Stimulated activated naive CD8-positive, alpha-beta T cell treated with anti-CD3 and anti-CD28 coated beads, Interleukin-15, amount 100 ng/mL, for 72 hours (primary cell): ENCODE results near the gene SLC12A7.
"Not testable (repeated sequence)": the region's sequence is repeated elsewhere in the genome, so short reads cannot be mapped to it uniquely, and the experiment has no call there.

Experiments
- ATAC-seq: fragments of 150-1000 bp; cut with Tn5 transposase; 2 replicates; pipeline ENCODE4 v1.10.0; 2021; ENCODE audit warnings: mild to moderate bottlenecking, moderate library complexity
- DNase-seq, 2 donors: peaks; one replicate each; pipeline ENCODE4 v3.0.0; 2021 to 2022
- H3K27ac Mint-ChIP-seq, 2 donors: one replicate each; pipeline ENCODE4 v1.8.0; 2022; ENCODE audit warnings: mild to moderate bottlenecking in 2 of 2, mixed read lengths in 2 of 2, moderate library complexity in 2 of 2
- H3K27me3 Mint-ChIP-seq: one replicate; pipeline ENCODE4 v1.8.0; 2022; ENCODE audit warnings: mixed read lengths
- H3K4me1 Mint-ChIP-seq: one replicate; pipeline ENCODE4 v1.8.0; 2022; ENCODE audit warnings: mild to moderate bottlenecking, mixed read lengths
- H3K4me3 Mint-ChIP-seq, 2 donors: one replicate each; pipeline ENCODE4 v1.8.0; 2022; ENCODE audit warnings: mild to moderate bottlenecking in 2 of 2, mixed read lengths in 2 of 2, moderate library complexity in 1 of 2
- H3K9me3 Mint-ChIP-seq, 2 donors: one replicate each; pipeline ENCODE4 v1.8.0; 2022; ENCODE audit warnings: mixed read lengths in 2 of 2

The SLC12A7 gene

DNA sequence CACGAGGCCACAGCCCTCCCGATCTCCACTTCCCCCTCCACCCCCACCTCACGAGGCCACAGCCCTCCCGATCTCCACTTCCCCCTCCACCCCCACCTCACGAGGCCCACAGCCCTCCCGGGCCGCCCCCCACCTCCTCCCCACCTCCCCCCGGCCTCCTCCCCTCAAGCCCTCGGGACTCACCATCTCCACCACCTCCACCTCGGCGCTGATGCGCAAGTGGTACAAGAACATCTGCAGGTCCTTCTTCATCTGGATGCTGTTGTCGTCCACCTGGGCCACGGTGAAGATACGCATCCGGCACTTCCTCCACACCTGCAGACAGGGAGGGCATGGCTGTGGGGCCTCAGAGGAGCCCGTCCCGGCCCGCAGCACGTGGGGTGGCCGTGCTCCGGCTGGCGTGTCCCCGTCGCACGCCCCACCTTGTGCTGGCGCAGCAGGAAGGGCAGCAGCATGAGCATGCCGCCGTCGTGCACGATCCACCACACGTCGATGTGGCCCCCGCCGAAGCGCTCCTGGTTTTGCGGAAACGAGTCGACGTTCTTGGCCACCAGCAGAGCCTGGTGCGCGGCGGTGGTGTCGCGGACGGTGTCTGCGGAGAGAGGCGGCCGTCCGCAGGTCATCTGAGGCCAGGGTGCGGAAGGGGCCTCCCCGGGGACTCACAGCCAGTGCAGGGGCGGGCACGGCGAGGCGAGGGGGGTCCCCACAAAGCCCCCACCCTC is 48.0 kb downstream of the SLC12A7 start:
- no peaks in the 10 kb centered on the region for H3K4me1 Mint-ChIP-seq
- no peak overlapping the region for H3K4me3 Mint-ChIP-seq
- H3K27me3 Mint-ChIP-seq: no peaks in the 10 kb centered on the region
- no peak overlapping the region for H3K27ac Mint-ChIP-seq
- peak; percentile 24 for ATAC-seq
- DNase-seq: no peak
- H3K9me3 Mint-ChIP-seq: no peaks in the 10 kb centered on the region

DNA sequence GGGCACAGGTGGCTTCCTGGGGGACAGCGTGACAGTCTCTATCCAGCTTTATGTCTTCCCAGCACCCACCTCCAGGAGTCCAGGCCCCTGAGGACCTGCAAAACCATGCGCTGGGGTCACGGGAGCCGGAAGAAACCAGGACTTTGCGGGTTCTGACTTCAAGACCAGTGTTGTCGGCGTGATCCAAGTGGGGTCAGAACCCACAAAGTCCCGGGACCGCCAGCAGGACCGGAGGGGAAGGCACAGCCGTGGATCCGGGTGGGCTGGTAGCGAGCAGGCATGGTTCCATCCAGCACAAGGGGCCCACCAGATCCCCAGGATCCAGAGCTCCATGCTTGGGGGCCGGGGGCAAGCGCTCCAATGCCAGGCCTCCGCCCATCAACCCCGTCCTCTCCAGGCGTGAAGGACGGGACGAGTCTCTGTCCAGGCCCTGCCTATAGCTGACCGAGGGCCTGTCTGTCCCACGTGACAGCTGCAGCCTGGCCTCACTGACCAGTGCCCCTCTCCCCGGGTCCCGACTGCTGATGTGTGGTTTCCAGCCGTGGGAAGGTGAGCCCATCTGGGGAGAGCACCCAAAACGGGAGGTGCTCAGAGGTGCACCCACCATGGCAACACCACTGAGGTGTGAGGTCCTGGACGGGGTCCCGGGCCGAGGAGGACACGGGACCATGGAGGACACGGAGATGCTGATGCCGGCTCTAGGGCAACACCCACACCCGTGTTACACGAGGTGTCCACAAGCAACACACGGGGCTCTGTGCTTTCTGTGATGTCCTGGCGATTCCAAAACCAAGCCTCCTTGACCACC is 48.9 kb downstream of the SLC12A7 start:
- no peak overlapping the region for H3K4me3 Mint-ChIP-seq
- no peaks in the 10 kb centered on the region for H3K9me3 Mint-ChIP-seq
- H3K4me1 Mint-ChIP-seq: no peaks in the 10 kb centered on the region
- H3K27ac Mint-ChIP-seq: no peak overlapping the region
- H3K27me3 Mint-ChIP-seq: no peaks in the 10 kb centered on the region
- DNase-seq (no peak), ATAC-seq (no peak)

DNA sequence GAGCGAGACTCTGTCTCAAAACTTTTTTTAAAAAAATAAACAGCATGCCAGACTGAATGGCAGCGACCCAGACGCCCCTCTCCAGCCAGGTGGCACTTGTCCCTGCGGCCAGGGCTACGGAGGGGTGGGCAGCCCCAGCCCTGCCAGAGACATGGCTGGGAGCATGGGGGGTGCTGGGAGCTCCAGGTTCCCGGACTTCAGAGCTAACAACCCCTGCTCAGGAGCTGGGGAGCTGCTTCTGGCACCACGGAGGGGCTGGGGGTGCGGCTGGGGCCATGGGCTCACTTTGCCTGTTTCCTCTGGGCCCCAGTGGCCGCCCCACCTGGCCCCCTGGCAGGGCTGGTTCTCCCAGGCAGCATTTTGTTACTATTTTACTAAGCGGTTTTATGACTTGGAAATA is 49.9 kb downstream of the SLC12A7 start:
- Mint-ChIP-seq H3K9me3 (no peaks in the 10 kb centered on the region), H3K27ac (no peak overlapping the region), H3K4me3 (no peak overlapping the region), H3K27me3 (no peaks in the 10 kb centered on the region), H3K4me1 (no peaks in the 10 kb centered on the region)
- no peak for DNase-seq
- no peak for ATAC-seq

DNA sequence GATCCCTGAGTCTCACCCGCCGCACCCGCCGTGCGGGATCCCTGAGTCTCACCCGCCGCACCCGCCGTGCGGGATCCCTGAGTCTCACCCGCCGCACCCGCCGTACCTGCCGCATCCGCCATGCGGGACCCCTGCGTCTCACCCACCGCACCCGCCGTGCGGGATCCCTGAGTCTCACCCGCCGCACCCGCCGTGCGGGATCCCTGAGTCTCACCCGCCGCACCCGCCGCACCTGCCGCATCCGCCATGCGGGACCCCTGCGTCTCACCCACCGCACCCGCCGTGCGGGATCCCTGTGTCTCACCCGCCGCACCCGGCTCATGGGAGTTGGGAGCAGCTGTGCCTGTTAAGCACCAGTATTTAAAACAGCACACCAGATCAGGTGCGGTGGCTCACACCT is 50.6 kb downstream of the SLC12A7 start:
- H3K27me3 Mint-ChIP-seq, H3K27ac Mint-ChIP-seq, H3K9me3 Mint-ChIP-seq, DNase-seq, H3K4me1 Mint-ChIP-seq, H3K4me3 Mint-ChIP-seq, ATAC-seq: not testable (repeated sequence)

DNA sequence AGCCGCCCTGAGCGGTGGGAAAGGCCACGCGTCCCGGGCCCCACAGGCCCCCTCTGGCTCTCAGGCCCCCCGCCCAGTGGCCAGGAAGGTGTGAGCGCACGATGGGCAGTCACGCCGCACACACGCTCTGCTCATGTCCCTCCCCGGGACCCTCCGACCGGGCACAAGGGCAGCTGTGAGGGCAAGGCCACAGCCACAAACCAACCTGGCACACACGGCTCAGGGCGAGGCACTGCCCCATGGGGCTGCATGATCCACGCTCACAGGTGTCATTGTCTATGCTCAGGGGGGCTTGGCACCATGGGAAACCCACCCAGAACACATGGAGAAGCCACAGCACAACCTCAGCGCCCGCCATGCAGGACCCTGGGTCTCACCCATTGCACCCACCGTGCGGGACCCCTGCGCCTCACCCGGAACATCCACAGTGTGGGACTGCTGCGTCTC is 51.3 kb downstream of the SLC12A7 start:
- no peak for DNase-seq
- ATAC-seq: no peak
- Mint-ChIP-seq H3K4me1 (no peaks in the 10 kb centered on the region), H3K4me3 (no peak overlapping the region), H3K9me3 (no peaks in the 10 kb centered on the region), H3K27ac (peak overlapping the region in 1 of 2 donors; percentile 27), H3K27me3 (no peaks in the 10 kb centered on the region)

DNA sequence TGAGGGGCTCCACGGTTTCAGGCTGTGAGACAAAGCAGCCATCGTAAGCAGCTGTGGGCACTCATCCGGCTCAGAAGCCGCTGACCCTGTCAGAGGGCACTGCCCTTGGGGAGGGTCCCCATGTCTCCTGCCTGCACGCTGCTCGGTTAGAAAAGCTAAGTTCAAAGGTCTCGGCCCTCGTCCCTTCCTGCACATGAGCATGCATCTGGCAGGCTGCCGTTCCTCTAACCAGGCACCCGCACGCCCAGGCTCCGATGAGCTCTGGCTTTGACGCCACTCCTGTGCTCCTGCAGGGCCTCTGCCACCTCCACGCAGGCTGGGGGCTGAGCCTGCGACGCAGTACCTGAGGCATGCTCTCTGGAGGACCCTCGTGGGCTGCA is 52.0 kb downstream of the SLC12A7 start:
- Mint-ChIP-seq H3K27ac (no peak overlapping the region), H3K27me3 (no peaks in the 10 kb centered on the region)

DNA sequence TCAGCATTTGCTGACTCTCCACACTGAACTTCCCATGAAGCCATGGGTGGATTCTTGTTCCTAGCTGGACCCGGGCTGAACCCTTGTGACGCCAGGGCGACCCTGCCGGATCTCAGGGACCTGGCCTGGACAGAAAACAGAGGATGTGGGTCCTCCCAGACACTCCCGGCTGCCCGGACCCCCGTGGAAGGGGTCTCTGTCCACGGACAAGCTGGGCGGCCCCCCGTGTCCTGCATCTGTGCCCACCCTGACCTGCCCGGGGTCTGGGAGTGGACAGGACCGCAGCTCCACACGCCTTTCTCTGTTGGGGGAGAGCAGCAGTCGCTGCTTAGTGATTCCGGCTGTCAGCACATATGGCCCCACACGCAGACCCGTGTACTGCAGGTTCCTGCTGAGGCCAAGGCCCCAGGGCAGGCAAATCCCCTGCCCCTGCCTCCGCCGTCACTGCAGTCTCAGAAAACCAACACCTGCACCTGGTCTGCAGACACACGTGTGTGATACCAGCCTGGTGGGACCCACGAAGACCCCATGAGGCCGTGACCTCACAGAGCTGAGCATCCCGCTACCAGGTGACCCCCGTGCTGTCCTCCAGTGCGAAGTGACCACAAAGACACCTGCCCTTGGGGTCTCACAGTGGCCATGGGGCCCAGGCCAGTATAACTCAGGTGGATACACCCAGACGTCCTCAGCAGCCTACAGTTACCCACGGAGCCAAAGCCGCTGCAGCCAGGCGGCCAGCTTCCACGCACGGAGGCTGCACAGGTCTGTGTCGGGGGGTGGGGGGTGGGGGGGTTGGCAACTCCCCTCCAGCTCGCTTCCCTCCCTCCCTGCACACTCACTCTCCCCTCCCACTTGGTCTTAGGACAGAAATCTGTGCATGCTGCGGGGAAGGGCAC is 52.6 kb downstream of the SLC12A7 start:
- Mint-ChIP-seq H3K4me3 (no peak overlapping the region), H3K9me3 (no peaks in the 10 kb centered on the region), H3K4me1 (no peaks in the 10 kb centered on the region), H3K27me3 (no peaks in the 10 kb centered on the region), H3K27ac (no peak overlapping the region)
- ATAC-seq: no peak
- no peak for DNase-seq

More for the DNA sequence above, 52.0 kb downstream of the SLC12A7 start:
- DNase-seq (no peak), ATAC-seq (no peak)
- Mint-ChIP-seq H3K4me1 (no peaks in the 10 kb centered on the region), H3K4me3 (no peak overlapping the region), H3K9me3 (no peaks in the 10 kb centered on the region)

DNA sequence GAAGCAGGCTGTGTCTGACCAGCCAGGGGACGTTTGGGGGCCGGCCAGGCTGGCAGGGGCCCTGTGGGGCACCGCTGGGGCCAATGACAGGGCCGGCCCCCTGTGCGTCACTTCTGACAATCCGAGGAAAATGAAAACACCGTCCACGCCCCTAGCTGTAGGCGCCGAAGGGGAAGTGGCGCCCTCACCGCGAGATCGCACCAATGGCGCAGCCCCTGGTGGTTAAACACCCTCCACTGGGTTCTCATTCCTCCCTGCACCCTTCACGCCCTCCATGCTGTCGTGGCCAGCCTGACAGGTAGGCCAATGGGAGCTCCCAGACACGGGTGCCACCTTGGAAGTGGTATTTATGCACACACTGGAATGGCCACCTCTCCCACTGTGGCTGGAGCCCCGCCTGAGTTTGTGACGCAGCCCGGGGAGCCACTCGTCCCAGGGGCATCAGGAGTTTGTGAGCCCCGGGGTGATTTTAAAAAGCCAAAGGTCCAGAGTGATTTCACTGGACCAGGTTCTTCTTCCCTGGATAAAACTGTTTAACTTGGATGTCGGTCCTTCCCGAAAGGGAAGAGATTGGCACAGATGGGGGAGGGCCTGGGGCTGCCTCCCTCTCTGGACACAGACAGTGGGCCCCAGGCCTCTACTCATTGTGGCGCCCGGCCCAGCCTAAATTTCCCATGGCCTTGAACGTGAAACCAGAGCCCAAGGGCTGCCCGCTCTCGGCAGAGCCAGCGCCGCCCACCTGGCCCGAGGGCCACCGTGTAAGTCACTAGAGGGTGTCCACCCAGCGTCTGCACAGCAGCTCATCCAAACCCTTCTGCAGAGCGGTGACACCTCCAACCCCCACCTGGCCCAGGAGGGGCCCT is 53.5 kb downstream of the SLC12A7 start:
- ATAC-seq: no peak
- no peaks in the 10 kb centered on the region for H3K9me3 Mint-ChIP-seq
- H3K4me3 Mint-ChIP-seq: no peak overlapping the region
- H3K27ac Mint-ChIP-seq: no peak overlapping the region
- H3K27me3 Mint-ChIP-seq: no peaks in the 10 kb centered on the region
- no peak for DNase-seq
- H3K4me1 Mint-ChIP-seq: no peaks in the 10 kb centered on the region

DNA sequence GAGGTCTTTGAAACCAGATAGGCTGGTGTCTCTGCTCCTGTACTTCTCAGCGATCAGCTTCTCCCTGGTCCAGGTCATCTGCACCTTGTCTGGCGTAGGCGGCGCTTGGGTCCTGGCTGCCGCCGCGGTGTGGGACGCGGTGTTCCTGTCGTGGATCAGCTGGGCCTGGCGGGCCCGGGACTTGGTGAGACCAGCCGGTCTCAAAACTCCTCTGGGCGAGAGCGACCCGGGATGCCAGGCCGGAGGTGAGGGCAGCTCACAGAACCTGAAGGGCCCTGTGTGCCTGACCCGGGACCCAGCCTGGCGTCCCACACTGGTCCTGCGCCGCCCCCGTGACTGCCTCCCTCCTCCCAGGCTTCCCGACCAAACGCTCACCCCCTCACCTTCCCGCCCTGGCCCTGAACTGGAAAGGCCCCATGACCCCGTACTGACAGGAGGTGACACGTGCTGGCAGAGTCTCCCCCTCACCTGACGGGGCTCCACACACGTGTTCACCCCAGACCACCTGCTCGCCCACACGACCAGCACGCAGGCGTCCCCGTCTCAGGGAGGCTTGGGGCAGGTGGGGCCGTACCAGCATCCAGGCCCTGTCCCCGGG is 54.3 kb downstream of the SLC12A7 start:
- Mint-ChIP-seq H3K4me3 (no peak overlapping the region), H3K9me3 (no peaks in the 10 kb centered on the region), H3K27me3 (no peaks in the 10 kb centered on the region), H3K4me1 (no peaks in the 10 kb centered on the region), H3K27ac (no peak overlapping the region)
- ATAC-seq (peak; percentile 29), DNase-seq (no peak)

DNA sequence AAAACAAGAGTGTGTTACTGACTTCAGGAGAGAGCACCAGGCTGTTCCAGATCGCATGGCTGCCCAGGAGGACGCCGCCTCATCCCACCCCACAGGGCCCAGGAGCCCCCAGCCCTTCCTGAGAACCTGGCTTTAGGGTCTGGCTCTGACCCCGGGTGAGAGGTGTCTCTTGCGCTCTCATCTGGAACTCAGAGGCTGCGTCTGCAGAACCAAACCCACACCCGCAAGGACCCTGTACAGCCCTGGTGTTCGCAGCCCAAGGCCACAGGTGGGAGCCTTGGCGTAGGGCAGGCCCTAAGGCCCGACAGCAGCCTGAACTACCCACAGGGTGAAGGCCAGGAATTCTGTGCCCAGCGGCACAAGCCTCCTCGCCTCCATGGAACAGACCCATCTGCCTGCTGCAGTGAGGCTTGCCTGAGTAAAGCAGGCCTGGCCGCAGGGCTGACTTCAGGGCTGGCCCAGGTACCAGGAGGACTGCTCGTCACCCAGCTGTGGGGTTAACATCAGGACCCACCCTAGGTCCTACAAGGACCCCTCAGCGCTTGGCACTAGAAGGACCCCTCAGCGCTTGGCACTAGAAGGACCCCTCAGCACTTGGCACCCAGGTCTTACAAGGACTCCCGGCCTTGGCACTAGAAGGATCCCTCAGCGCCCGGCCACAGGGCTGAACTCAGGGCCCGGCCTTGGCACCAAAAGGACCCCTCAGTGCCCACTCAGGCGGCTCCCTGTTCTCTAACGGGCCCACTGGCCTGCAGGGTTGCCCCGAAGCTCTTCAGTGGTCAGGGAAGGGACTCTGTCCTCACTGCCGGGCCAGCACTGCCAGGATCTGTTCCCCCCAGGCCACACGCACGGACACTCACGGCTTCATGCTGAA is 55.0 kb downstream of the SLC12A7 start:
- H3K4me3 Mint-ChIP-seq: no peak overlapping the region
- no peak for DNase-seq
- H3K9me3 Mint-ChIP-seq: no peaks in the 10 kb centered on the region
- H3K27me3 Mint-ChIP-seq: no peaks in the 10 kb centered on the region
- H3K27ac Mint-ChIP-seq: peak overlapping the region in 1 of 2 donors; percentile 44
- no peak for ATAC-seq
- H3K4me1 Mint-ChIP-seq: no peaks in the 10 kb centered on the region

DNA sequence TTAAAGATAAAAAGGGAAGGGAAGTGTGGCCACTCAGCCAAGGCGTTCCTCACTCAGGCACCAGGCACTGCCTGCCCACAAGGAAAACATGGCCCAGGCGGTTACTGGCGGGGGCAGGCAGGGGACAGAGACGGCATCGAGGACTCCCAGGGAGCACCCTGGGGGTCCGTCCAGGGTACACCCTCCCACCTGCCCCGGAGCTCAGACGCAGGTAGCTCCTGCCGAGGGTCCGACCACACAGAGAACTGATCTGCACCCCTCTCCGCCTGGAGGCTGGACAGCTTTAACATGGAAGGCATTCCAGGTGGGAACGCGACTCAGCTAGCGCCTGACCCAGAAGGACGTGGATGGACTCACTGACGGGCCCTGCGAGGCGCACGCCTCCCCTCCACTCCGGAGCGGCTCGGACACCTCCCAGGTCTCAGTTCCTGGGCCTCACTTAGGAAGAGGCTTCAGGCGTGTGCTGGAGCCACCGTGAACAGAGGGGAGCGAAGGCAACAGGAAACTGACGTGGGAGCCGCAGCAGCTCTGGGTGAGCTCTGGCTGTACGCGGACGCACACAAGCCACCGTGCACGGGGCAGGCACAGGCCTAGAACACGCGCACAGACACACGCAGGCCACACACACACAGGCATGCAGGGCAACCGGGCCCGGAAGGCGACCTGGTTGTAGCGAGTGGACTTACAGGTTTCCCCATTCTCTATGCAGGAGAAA is 55.8 kb downstream of the SLC12A7 start:
- Mint-ChIP-seq H3K9me3 (no peaks in the 10 kb centered on the region), H3K27me3 (no peaks in the 10 kb centered on the region), H3K4me1 (no peaks in the 10 kb centered on the region), H3K4me3 (no peak overlapping the region), H3K27ac (peak overlapping the region; percentile 3 to 69)
- ATAC-seq (no peak), DNase-seq (no peak)

DNA sequence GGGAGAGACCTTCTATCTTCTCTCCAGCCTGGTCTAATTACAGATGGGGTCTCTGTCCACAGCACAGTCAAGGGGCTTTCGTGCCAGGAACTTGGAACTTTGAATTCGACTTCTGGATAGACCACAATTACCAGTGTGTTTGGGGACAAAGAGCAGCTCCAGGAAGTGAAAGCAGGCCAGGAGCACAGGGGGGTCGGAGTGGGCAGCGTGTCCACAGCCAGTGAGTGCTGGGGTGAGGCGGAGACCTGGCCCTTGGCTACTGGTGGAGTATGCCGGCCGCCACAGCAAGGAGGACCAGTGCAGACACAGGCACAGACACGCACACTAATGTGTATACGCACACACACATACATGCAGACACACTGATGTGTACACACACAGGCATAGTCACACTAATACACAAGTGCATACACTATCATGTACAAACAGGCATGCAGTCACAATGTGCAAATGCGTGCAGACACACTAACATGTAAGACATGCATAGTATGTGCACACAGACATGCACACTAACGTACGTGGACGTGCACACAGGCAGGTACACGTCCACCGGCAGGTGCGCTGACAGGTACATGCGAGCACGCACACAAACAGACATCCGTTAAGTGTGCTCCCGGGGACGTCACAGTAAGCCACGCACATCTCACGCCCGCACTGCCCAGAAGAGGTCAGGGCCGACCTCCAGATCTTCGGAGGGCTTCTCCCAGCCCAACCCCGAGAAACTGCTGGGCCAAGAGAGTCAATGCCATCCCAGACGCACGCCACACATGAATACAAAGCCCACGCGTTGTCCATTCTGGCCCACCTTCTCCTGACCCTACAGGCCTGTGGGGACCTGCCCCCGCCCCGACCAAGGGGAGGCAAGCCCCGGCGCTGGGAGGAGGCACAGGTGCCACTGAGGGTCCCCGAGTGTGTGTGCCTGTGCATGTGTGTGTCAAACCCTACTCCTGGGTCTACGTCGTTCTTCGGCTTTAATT is 56.8 kb downstream of the SLC12A7 start:
- no peaks in the 10 kb centered on the region for H3K4me1 Mint-ChIP-seq
- no peak overlapping the region for H3K4me3 Mint-ChIP-seq
- DNase-seq: no peak
- no peaks in the 10 kb centered on the region for H3K27me3 Mint-ChIP-seq
- no peak for ATAC-seq
- no peaks in the 10 kb centered on the region for H3K9me3 Mint-ChIP-seq
- H3K27ac Mint-ChIP-seq: no peak overlapping the region
